OCI-LY7 (cell line): ENCODE results near the gene PDZRN3. TPM values are rescaled to one million over a fixed set of nuclear protein-coding genes. Genes with fewer than 3 reads are reported as not detected.

Experiments
- BruUV-seq: library from RNA; stranded (reverse); fragments of 400-500 nt; replicated peaks from 2 replicates; lab custom pipeline; 2021; lab: Mats Ljungman, UMichigan
- CTCF ChIA-PET: fragments of 300-600 bp; sonication (Branson Sonifier 250); formaldehyde crosslinking; loops from one replicate; lab custom pipeline; 2022; ENCODE audit warnings: antibody characterized with exemption; ENCODE audit not compliant: unreplicated experiment; lab: Charles Lee
- POLR2A ChIA-PET: fragments of 300-600 bp; sonication (Branson Sonifier 250); formaldehyde crosslinking; loops from one replicate; lab custom pipeline; 2022; ENCODE audit warnings: antibody characterized with exemption; lab: Charles Lee
- DNase-seq: peaks from one replicate; pipeline ENCODE4 v3.0.0-alpha.2; 2015; ENCODE audit warnings: low spot score
- H2AFZ ChIP-seq: fragments of 200-600 bp; sonication (generic), shearing (Covaris generic); 2 replicates; pipeline ENCODE4 v1.6.1; 2014; ENCODE audit warnings: mild to moderate bottlenecking, antibody characterized with exemption, low read length, moderate library complexity
- H3K27ac ChIP-seq: fragments of 200-600 bp; sonication (generic); 2 replicates; pipeline ENCODE4 v1.5.1; 2014; ENCODE audit warnings: mixed run types, low read depth, mild to moderate bottlenecking, moderate library complexity, low read length, inconsistent platforms; ENCODE audit not compliant: poor library complexity, severe bottlenecking
- H3K36me3 ChIP-seq: fragments of 200-600 bp; sonication (generic); 2 replicates; pipeline ENCODE4 v1.6.1; 2014; ENCODE audit warnings: mild to moderate bottlenecking, antibody characterized with exemption, low read length, moderate library complexity, mixed read lengths; ENCODE audit not compliant: insufficient read depth
- H3K4me1 ChIP-seq: fragments of 200-600 bp; sonication (generic); 2 replicates; pipeline ENCODE4 v1.5.1; 2014; ENCODE audit warnings: mild to moderate bottlenecking, low read length; ENCODE audit not compliant: insufficient read depth, poor library complexity, severe bottlenecking
- H3K4me2 ChIP-seq: fragments of 200-600 bp; sonication (generic); 2 replicates; pipeline ENCODE4 v1.6.1; 2014; ENCODE audit warnings: mild to moderate bottlenecking, low read length
- H3K4me3 ChIP-seq: fragments of 200-600 bp; sonication (generic); 2 replicates; pipeline ENCODE4 v1.5.1; 2014; ENCODE audit warnings: mild to moderate bottlenecking, low read depth, low read length; ENCODE audit not compliant: poor library complexity, severe bottlenecking
- H3K79me2 ChIP-seq: fragments of 200-600 bp; sonication (generic); 2 replicates; pipeline ENCODE4 v1.6.1; 2016; ENCODE audit warnings: low read depth, mild to moderate bottlenecking, low read length, moderate library complexity, mixed read lengths; ENCODE audit not compliant: insufficient read depth
- H3K9me2 ChIP-seq: fragments of 200-600 bp; sonication (generic); 2 replicates; pipeline ENCODE4 v1.6.1; 2016; ENCODE audit warnings: mild to moderate bottlenecking, low read length, mixed read lengths; ENCODE audit not compliant: insufficient read depth
- H3K9me3 ChIP-seq: fragments of 200-600 bp; sonication (generic); 2 replicates; pipeline ENCODE4 v1.6.1; 2014; ENCODE audit warnings: mild to moderate bottlenecking, mixed run types, low read length, mixed read lengths
- H4K20me1 ChIP-seq: fragments of 200-600 bp; sonication (generic); 2 replicates; pipeline ENCODE4 v1.6.1; 2014; ENCODE audit warnings: mild to moderate bottlenecking, antibody characterized with exemption, low read length, moderate library complexity, mixed read lengths; ENCODE audit not compliant: insufficient read depth
- EZH2phosphoT487 ChIP-seq: fragments of 200-600 bp; sonication (generic); IDR thresholded peaks from 2 replicates; pipeline ENCODE4 v1.6.1; 2018; ENCODE audit warnings: low read depth, borderline replicate concordance, mild to moderate bottlenecking, mixed run types, antibody characterized with exemption, low read length, moderate library complexity, mixed read lengths
- intact Hi-C: fragments of 100-400 bp; cut with micrococcal nuclease; formaldehyde crosslinking; loops from one replicate; pipeline ENCODE4 v1.10.0; 2022; ENCODE audit not compliant: unreplicated experiment
- total RNA-seq, 2 experiments: library from RNA; depleted of rRNA in 1 of 2; stranded (reverse); fragments of >200 nt in 1 of 2; shearing (Covaris generic) in 1 of 2; gene quantifications; 2 replicates each; pipeline ENCODE4 v1.2.3, GENCODE V29; 2014 to 2022
- TF ChIP-seq, protein P1 (sequence below): fragments of 200-600 bp; sonication (generic); conservative IDR thresholded peaks from 2 replicates; pipeline ENCODE4 v1.5.1; 2014; ENCODE audit warnings: mild to moderate bottlenecking, antibody characterized with exemption, low read length, moderate library complexity, mixed read lengths

PDZRN3 gene
- total RNA-seq, 2 experiments from 2014 or later = 0.95 TPM; not detected in 1

DNA sequence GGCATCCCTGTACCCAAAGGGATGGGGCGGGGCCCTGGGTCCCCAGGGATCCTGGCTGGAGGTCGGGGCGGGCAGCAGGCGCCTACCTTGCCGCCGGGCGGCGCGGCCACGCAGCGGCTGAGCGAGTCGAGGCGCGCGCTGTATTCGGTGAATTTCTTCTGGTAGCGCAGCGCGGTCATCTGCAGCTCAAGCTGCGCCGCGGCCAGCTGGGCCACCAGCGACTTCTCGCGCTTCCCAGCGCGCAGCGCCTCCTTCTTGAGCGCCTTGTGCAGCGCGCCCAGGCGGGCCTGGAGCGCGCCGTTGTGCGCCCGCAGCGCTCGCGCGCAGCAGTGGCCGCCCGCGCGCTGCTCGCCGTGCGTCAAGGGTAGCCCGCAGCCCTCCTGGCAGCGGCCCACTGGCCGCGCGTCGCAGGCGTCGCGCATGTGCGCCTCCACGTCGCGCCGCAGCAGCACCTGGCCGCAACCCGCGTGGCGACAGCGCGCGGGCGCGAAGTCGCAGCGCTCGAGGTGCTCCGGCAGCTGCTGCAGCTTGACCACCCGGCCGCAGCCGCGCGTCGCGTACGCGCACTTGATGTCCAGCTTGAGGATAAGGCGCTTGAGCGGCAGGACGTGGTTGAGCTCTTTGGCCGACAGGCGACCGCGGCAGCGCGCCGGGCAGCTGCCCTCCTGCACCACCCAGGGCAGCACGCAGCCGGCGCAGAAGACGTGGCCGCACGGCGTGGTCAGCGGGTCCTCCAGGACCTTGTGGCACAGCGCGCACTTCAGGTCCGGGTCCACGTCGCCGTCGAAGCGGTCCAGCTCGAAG, 522 bp downstream of the PDZRN3 start:
- CTCF ChIA-PET = no interaction called here

DNA sequence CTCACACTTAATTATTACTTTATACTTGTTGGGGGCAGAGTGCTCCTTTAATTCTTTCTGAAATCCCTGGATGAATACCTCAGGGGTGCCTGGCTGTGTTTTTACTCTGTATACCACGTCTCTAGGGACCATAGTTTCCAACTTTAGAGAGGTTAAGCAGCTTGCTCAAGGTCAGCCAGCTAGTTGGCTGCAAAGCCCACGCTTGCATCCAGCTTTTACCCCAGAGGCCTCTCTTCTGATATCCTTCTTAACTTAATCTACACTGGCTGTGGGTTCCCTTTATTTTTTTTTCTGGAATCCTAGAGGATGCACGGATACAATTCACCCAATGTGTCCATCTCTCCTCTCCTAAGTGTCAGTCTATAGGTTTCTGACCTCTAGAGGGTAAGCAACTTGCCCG, 1.4 kb downstream of the PDZRN3 start:
- DNase-seq = no peak
- Histone ChIP-seq H3K4me3 (no peak overlapping the region), H2AFZ (no peak overlapping the region), H3K9me2 (no peaks in the 10 kb centered on the region), H3K27ac (no peak overlapping the region), H3K79me2 (no peaks in the 10 kb centered on the region), H3K4me1 (no peaks in the 10 kb centered on the region), H4K20me1 (no peaks in the 10 kb centered on the region), H3K4me2 (no peak overlapping the region), H3K36me3 (no peaks in the 10 kb centered on the region), H3K9me3 (no peaks in the 10 kb centered on the region)
- intact Hi-C loops = no loop called here
- CTCF ChIA-PET = no interaction called here
- POLR2A ChIA-PET = no interaction called here
- no TSS peak for BruUV-seq
- no peak for TF ChIP-seq EZH2phosphoT487
- TF ChIP-seq, protein P1, sequence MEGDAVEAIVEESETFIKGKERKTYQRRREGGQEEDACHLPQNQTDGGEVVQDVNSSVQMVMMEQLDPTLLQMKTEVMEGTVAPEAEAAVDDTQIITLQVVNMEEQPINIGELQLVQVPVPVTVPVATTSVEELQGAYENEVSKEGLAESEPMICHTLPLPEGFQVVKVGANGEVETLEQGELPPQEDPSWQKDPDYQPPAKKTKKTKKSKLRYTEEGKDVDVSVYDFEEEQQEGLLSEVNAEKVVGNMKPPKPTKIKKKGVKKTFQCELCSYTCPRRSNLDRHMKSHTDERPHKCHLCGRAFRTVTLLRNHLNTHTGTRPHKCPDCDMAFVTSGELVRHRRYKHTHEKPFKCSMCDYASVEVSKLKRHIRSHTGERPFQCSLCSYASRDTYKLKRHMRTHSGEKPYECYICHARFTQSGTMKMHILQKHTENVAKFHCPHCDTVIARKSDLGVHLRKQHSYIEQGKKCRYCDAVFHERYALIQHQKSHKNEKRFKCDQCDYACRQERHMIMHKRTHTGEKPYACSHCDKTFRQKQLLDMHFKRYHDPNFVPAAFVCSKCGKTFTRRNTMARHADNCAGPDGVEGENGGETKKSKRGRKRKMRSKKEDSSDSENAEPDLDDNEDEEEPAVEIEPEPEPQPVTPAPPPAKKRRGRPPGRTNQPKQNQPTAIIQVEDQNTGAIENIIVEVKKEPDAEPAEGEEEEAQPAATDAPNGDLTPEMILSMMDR = no peak

More for the DNA sequence above, 522 bp downstream of the PDZRN3 start:
- Histone ChIP-seq H3K36me3 (no peaks in the 10 kb centered on the region), H3K9me2 (no peaks in the 10 kb centered on the region), H3K4me1 (no peaks in the 10 kb centered on the region), H4K20me1 (no peaks in the 10 kb centered on the region), H3K79me2 (no peaks in the 10 kb centered on the region), H3K27ac (no peak overlapping the region), H2AFZ (no peak overlapping the region), H3K9me3 (no peaks in the 10 kb centered on the region), H3K4me3 (no peak overlapping the region), H3K4me2 (no peak overlapping the region)
- POLR2A ChIA-PET = no interaction called here
- BruUV-seq = no TSS peak
- intact Hi-C loops = no loop called here
- no peak for TF ChIP-seq EZH2phosphoT487
- TF ChIP-seq, protein P1 = no peak
- DNase-seq = no peak

DNA sequence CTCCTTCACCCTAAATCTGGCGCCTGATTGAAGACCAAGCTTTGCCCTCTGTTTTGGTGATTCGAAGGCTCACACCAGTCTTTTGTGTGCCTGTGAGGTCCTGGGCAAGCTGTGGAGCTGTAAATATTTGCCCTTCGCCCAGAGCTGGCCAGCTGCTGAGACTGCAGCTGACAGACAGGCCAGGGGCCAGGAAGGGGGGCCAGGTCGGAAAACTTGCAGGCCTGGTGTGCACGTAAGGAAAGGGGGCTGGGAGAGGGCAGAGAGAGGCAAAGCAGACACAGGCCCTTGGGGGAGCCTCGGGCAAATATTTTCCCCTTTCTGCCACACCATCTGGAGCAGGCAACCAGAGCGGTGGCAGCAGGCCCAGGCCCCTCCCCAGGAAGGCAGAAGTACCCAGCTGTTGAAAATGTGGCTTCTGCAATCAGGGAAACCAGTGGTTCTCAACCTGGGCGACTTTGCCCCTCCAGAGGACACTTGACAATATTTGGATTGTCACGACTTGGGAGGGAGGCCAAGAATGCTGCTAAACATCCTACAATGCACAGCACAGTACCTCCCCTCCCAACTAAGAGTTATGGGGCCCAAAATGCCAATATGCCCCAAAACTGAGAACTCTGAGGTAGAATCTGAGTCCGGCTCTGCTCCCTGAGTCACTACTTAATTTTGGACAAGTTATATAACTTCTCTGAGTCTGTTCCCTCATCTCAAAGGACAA, 2.5 kb downstream of the PDZRN3 start:
- DNase-seq = no peak
- POLR2A ChIA-PET = interaction anchor here (1.0 kb wide), 1 partner anchor 9 kb away, joined by 3 read pairs; no protein-coding TSS in a partner anchor
- H3K9me2 ChIP-seq = no peaks in the 10 kb centered on the region
- H3K79me2 ChIP-seq = no peaks in the 10 kb centered on the region
- H4K20me1 ChIP-seq = no peaks in the 10 kb centered on the region
- no peaks in the 10 kb centered on the region for H3K9me3 ChIP-seq
- H3K4me1 ChIP-seq = no peaks in the 10 kb centered on the region
- H3K4me2 ChIP-seq = no peak overlapping the region
- H3K27ac ChIP-seq = no peak overlapping the region
- no peak overlapping the region for H3K4me3 ChIP-seq
- TF ChIP-seq, protein P1 = no peak
- no peak for TF ChIP-seq EZH2phosphoT487
- no TSS peak for BruUV-seq
- intact Hi-C loops = no loop called here
- CTCF ChIA-PET = no interaction called here
- no peaks in the 10 kb centered on the region for H3K36me3 ChIP-seq
- no peak overlapping the region for H2AFZ ChIP-seq
